HG03060 (cell line): ENCODE data around the gene PICK1.
"Not testable (repeated sequence)": the region's sequence is repeated elsewhere in the genome, so short reads cannot be mapped to it uniquely, and the experiment has no call there.

ENCODE experiments used
- ATAC-seq: cut with Tn5 transposase; IDR thresholded peaks from one replicate; pipeline ENCODE4 v1.9.1; 2021; ENCODE audit warnings: low read depth, moderate number of reproducible peaks; ENCODE audit not compliant: unreplicated experiment

PICK1 gene

DNA sequence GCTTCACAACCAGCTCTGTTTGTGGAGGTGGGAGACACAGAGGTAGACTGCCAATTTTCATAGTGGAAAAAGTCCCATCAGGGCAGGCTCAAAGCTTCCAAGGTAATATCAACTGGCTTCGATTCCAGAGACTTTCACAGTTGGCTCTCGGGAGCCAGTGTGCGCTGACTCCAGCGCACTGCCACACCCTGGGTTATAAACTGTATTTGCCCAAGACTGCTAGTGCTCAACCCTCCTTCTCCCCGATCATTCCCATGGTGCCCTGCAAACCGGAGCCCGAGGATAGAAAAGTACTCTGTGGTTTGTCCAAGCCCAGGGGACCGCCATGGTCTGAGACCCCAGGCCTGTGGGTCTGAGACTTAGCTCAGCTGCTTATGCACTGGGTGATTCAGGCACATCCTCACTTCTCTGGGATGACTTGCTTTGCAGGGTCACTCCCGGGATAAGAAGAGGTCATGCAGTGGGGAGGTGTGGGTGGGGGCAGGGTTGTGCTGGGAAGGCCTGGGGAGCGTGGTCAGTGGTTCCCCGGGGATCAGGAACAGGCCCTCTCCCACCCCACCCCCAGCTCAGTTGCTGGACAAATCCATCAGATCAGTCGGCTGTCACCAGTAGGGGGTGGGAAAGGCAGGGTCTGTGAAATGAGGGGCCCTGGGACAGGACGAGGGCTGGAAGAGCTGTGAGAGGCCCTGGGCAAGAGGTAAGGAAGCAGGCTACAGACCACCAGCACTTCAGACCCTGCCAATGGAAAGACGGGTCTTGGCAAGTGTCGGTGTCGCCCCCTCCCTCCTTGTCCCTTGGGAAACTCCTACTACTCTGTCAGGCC is 26.7 kb upstream of the PICK1 start:
- no peak for ATAC-seq

DNA sequence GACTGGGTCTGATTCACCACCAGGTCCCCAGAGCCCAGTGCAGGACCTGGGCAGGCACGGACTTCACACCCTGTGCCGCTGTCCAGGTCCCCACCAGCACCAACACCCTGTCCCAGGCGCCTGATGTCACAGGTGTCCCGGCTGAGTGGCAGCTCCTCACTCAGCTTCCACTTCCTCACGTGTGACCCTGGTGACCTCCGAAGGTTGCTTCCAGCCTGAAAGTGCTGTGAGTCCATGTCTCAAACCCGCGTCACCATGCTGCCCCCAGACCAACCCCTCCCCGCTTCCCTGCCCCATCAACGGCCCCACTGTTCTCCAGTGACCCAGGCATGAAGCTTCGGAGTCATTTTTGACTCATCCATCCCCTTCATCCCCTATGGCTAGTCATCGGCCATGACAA is 25.7 kb upstream of the PICK1 start:
- no peak for ATAC-seq

DNA sequence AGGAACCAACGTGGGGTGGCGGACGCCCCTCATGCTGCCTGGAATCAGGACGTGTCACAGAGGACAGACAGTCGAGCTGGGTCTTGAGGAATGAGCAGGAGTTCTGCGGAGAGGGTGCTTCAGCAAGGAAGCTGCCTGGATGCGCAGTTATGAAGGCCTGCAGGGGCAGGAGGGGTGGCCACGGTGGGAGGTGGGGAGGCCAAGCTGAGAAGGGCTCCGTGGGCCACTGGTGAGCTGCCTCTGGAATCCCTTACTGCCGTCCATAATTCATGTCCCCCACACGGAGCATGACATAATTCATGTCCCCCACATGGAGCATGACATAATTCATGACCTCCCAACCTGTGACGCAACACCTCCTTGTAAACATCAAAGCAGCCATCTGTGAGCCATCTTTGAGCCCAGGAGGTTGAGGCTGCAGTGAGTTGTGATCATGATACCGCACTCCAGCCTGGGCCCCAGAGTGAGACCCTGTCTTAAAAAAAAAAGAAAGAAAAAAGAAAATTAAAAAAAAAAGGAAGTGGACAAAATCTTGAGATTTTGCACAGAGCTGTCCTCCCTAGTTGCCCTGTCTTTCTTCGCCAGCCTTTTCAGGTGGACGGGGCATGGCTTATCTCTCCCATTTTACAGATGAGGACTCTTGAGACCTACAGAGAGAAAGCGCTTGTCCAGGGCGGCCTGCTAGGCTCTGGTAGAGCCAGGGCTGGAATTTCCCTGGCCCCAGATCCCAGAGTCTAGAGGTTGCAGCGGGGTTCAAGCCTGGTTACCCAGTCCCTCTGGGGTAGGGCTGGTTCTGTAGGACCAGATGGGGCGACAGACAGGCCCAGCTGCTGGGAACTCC is 24.3 kb upstream of the PICK1 start:
- no peak for ATAC-seq

DNA sequence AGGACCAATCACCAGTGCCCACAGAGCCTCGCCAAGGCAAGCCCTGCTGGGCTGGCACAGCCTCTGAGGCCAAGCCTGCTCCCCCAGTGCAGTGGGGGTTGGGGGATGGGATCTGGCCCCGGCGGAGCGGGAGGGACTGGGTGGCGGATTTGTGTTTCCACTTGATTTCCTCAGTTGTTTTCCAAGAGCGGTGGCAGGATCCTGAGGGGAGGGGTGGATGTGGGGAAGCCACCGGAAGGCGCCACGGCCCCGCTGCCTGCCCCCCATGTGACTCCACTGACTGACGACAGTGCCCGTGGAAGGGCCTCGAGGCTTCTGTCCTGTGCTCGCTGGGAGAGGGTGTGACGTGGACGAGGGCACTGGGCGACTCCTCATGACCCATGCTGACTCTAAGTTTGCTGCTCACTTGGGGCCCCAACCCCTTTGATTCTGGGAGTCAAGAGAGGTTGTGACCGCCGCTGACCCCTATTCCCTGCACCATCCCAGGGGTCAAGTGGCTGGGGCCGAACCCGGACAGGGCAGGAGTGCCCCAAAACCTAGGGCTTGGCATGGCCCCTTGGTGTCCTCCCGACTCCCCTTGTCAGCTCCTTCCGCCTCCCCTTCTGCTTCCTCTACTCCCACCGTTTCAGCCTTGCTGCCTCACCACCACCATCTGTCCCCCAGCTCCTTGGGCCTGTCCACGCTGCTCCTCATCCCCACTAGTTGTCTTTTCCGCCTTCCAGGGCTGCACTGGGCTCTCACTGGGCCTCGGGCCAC is 23.5 kb upstream of the PICK1 start:
- ATAC-seq, result no peak

DNA sequence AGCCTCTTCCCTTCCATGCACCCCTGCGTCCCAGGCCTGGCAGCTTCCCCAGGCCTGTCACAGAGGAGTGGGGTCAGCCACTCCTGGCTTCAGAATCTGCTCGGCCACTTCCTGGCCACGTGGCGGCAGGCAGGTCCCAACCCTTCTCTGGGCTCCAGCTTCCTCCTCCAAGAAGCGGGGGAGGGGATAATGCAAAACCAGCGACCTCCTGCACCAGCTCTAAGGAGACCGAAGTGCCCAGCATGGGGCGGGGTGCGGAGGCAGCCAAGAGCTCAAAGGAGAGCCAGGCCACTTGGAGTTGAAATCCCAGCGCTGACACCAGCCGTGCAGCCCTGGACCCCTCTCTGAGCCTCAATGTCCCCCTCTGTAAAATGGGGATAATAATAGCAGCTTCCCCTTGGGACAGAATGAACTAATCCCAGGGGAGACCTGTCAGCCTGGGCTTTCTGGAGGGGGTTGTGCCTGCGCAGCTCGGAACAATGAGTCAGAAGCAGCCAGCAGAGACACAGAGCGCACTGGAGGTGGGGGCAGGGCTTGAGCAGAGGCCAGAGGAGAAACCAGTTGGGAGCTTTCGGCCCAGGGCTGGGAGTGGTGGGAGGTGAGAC is 22.8 kb upstream of the PICK1 start:
- no peak for ATAC-seq

DNA sequence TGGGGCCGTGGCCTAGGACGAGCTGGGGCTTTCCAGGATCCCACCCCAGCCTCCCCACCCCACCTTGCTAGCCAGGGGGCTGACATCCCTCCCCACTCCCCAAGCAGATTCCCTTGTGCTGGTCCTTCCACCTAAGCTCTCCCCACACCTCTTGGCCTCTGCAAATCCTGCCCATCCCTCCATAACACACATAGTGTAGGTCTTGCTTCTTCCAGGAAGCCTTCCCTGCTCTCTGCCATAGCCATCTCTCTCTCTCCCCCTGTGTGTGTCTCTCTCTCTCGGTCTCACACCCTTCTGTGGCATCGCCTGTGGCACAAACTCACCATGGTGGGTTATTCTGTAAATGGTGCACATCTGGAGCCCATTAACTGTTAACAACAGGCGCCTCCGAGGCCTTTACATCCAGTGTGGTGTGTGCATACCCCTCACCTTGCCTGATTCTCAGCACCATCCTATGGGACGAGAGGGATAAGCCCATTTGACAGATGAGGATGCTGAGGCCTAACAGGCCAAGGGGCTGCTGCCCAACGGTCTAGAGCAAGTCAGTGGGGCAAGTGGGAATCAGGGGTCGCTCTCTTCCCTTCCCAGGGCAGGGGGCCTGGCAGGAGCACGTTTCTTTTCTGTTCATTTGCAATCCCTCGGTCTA is 22.2 kb upstream of the PICK1 start:
- ATAC-seq, result no peak

DNA sequence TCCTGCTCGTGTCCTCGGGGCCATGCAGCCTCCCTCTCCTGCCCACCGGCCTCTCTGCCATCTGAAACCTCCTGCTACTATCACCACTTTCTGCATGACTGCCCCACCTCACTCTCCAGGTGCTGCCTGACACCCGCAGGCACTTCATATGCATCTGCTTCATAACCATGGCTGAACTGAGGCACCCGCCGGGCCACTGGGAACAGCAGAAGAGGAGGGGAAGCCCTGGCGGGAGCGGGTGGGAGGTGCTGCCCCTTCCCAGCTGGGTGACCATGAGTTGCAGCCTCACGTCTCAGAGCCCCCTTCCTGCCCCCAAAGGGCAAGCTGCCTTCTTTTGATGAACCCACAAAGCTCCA is 21.7 kb upstream of the PICK1 start:
- no peak for ATAC-seq

DNA sequence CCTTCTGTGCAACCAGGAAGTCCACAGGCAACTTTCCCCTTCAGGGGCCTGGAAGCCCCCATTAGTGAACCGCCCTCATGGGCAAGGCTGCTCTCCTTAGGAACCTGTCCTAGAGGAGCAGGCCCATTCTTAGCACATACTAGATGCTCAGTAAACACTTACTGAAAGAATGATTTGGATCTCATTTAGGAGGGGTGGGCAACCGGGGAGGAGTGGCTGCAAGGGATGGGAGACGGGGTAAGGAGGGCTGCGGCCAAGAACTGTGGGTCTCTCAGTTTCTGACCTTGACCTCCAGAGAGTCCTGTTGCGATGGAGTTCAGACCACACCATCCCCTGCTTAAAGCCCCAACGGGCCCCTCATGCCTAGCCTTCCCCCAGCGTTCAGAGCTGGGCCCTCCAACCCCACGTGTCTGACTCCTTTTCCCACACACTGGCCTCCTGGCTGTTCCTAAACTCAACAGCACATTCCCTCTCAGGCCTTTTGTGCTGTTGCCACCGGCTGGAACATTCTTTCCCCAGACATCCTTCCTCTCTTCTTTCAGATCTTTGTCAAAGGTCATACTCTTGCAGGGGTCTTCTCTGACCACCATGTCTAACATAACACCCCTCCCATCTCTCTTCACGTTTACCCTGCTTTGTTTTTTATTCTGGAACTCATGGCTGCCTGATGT is 20.7 kb upstream of the PICK1 start:
- ATAC-seq, result no peak

DNA sequence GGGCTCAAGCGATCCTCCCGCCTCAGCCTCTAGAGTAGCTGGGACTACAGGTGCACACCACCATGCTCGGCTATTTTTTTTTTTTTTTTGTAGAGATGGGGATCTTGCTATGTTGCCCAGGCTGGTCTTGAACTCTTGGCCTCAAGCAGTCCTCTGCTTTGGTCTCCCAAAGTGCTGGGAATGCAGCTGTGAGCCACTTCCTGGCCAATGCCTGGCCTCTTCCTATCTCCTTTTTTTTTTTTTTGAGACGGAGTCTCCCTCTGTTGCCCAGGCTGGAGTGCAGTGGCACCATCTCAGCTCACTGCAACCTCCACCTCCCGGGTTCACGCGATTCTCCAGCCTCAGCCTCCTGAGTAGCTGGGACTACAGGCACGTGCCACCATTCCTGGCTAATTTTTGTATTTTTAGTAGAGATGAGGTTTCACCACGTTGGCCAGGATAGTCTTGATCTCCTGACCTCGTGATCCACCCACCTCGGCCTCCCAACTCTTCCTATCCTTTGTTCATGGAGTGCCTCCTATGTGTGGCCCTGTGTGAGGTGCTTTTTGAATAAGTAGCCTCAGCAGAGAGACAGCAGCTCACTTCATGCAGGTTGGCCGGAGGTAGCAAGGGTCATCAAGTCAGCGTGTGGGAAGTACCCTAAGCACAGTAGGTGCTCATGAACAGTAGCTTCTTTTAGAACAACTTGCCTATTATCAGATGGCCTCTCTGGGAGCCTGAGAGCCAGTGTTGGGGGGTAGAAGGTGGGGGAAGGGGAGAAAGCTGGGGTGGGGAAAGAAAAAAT is 19.6 kb upstream of the PICK1 start:
- ATAC-seq, result not testable (repeated sequence)

DNA sequence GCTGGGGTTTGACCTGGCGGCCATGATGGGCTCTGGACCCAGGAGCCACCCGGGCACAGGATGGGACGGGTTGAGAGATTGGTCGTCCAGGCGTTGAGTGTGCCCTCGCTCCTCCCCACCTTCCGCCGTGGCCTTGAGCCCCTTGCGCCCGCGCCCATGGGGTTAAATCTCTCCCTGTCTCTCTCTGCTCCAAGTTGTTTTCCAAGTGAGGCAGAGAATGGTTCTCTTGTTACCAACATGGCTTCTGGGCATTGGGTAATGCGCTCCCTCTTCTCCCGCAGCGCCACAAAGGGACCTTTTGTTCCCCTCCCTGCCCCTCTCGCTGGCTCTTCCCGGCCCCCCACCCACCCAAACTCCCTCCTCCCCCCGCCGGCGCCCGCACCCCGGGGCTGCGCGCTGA is 18.8 kb upstream of the PICK1 start:
- ATAC-seq, result no peak

DNA sequence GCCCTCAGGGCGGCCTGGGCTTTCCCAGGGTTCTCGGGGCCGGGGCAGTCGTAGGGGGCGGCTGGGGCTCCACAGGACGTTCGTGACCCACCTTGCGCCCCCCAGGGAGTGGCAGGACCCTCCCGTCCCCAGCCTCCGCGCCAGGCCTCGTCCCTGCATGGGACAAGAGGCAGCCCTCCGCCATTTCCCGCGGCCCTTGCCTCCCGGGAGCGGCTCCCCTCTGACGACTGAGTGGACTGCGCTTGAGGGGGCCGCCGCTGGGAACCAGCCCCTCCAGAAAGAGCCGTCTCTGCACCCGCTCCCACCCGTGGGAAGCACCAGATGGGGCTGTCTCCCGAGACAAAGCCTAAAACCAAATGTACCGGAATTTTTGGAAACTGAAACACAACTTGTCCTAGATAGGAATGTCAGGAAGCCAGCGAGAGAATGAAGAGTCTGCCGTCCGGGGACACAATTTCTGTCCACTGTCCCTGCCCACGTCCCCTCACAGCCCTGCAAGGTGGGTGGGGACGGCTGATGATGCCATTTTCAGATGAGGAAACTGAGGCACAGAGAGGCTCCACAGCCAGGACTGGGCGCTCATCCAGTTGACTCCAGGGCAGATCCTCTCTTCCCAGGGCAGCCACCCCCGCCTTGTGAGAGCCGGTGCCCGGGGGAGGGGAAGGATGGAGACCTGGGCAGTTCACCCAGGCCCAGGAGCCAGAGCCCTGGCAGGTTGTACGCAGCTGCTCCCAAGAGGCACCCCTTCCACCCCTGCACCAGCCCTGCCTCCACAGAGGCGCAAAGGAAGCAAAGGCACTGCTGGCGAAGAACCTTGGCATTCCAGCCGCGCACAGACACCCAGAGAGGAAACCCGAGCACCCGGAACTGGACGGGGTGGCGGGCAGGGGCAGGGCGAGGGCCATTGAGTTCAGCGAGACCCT is 18.1 kb upstream of the PICK1 start:
- no peak for ATAC-seq

DNA sequence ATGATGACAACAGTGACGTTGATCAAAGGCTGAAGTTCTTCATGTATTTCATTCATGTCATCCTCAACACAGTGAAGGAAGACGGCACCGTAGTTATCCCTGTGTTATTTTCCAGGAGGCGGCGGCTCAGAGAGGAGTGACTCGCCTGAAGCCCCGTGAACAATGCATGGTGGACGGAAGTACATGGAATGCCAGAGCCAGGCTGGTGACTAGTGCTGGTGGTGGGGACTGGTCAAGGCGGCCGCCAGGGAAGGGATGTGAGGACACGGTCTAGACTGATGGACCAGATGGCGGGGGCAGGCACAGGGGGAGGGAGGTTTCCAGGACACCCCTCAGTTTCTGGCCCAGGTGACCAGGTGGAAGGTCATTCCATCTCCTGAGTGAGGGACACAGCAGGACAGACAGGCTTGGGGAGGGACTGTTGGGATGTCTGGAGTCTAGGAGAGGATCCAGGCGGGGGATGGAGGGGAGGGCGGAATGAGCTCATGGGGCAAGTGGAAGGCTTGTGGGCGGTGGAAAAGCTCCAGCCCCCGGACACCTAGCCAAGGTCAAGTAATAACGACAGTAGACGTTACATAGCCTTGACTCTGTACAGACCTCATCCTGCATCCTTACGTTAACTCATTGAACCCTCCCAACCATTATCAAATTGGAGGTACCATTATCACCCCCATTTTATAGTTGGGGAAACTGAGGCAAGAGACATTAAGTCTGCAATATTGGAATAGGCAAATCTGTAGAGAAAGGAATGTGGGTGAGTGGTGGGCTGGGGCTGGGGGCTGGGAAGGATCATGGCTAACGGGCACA is 16.0 kb upstream of the PICK1 start:
- ATAC-seq, result no peak

DNA sequence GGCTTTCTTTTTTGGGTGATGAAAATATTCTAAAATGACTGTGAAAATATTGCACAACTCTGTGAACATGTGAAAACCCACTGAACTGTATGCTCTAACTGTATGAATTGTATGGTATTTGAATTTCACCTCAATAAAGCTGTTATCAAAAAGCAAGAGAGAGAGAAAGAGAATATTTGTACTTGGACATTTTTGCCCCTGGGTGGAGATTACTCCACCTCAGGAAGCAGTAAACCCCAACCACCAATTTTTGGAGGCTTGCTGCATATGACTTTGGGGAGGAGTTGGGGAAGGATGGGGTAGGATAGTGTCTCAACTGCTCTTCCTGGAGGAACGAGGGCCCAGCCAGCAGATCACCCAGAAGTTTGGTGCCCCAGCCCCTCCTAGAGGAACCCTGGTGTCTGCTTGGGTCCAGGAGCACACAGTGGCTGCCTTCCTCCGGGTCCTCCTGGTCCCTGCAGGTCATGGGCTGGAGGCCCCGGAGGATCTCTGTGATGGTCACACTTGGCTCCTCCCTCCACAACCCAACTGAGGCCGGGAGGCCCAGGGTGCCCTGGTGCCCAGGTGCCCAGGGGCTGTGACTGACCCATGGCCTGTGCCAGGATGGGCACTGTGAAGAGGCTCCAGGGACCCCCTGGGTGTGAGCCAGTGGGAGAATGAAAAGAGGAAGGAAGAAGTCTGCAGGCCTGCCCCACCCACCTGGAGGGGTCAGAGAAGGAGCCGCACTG is 15.3 kb upstream of the PICK1 start:
- no peak for ATAC-seq

DNA sequence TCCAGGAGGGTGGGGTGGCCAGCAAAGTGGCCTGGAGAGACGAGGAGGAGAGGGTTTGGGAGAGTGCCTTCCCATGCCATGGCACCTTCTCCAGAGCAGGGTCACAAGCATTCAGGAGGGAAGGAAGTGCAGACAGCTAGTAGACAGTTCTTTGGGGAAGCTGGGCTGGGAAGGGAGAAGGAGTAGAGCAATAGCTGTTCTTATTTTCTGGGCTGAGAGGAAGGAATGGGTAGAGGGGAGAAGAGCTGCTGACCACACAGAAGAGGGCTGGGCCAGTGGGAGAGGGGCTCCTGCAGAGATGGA is 14.8 kb upstream of the PICK1 start:
- ATAC-seq, result no peak

DNA sequence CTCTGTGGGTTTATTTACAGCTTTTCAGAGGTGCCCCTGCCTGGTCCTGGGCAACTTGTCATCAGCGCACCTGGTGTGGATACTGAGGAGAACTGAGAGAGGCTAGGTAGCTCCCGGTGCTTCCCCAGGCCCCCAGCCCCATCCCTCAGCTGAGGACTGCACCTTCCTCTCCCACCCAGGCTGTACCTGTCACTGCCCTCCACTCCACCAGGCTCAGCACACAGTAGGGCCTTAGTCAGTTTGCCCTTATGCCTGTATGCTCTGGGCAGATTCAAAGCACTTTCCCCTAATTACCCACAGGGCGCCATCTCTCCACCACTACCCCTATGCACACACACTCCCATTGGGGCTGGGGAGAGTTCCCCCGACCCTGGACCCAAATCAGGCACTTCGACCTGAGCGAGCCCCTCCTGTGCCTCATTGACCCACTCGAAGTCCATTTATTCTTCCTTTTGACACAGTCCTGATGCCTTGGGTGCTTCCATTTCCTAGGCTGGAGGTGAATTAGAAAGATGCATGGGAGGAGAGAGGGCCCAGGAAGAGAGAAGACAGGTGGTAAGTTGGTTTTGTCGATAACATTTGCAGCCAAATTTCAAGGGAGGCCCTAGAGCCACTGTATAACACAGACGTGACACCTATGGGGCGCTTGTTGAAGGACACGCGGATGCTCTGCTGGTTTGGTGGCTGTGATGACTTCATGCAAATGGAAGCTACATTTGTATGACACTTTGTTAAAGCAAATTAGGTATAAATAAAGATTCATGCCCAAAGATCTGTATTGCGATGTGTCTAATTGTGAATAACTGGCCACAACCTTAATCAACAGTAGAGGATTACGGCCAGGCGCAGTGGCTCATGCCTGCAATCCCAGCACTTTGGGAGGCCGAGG is 13.8 kb upstream of the PICK1 start:
- ATAC-seq, result no peak
